GM18858 (cell line): ENCODE measurements around the gene RAB34.
"Not testable (repeated sequence)": the region's sequence is repeated elsewhere in the genome, so short reads cannot be mapped to it uniquely, and the experiment has no call there.

Experiments used
- ATAC-seq: cut with Tn5 transposase; IDR thresholded peaks from one replicate; pipeline ENCODE4 v1.9.1; 2021; ENCODE audit not compliant: unreplicated experiment

RAB34 gene

GRCh38 chr17:28746611-28747050 lies 29.0 kb upstream of the RAB34 start:
- ATAC-seq: no peak

- ATAC-seq: no peak
Measured at GRCh38 chr17:28745786-28746411, 28.2 kb upstream of the RAB34 start.

GRCh38 chr17:28744972-28745785 lies 27.5 kb upstream of the RAB34 start:
- ATAC-seq: no peak

- ATAC-seq: no peak
Measured at GRCh38 chr17:28744104-28744971, 26.7 kb upstream of the RAB34 start.

GRCh38 chr17:28743243-28744103 lies 25.8 kb upstream of the RAB34 start, which contains the start of gene TRAF4:
Gene TRAF4, plus strand, starts transcription at chr17:28744011. Its CDS starts 102 bp downstream, at chr17:28744113.
- ATAC-seq: no peak

- ATAC-seq: no peak
Measured at GRCh38 chr17:28741358-28742349, 24.0 kb upstream of the RAB34 start.

GRCh38 chr17:28740406-28741357 lies 23.0 kb upstream of the RAB34 start:
- no peak for ATAC-seq

GRCh38 chr17:28738680-28739384 lies 21.2 kb upstream of the RAB34 start:
- ATAC-seq: no peak

- ATAC-seq: peak; percentile 53
Measured at GRCh38 chr17:28737770-28738679, 20.4 kb upstream of the RAB34 start.

- ATAC-seq: no peak
Measured at GRCh38 chr17:28737316-28737715, 19.6 kb upstream of the RAB34 start.

- ATAC-seq: not testable (repeated sequence)
Measured at GRCh38 chr17:28735913-28736769, 18.5 kb upstream of the RAB34 start.

- ATAC-seq: no peak
Measured at GRCh38 chr17:28735242-28735722, 17.6 kb upstream of the RAB34 start.

GRCh38 chr17:28734712-28735241 lies 17.1 kb upstream of the RAB34 start:
- ATAC-seq: no peak

- ATAC-seq: no peak
Measured at GRCh38 chr17:28733346-28733745, 15.7 kb upstream of the RAB34 start.

GRCh38 chr17:28729950-28730330 lies 12.3 kb upstream of the RAB34 start:
- ATAC-seq: no peak
